ENCODE results near the gene TMEM50B.

GRCh38 chr21:33430858-33431257 lies 48.9 kb downstream of the TMEM50B start:
- TF ChIP-seq, protein P1, sequence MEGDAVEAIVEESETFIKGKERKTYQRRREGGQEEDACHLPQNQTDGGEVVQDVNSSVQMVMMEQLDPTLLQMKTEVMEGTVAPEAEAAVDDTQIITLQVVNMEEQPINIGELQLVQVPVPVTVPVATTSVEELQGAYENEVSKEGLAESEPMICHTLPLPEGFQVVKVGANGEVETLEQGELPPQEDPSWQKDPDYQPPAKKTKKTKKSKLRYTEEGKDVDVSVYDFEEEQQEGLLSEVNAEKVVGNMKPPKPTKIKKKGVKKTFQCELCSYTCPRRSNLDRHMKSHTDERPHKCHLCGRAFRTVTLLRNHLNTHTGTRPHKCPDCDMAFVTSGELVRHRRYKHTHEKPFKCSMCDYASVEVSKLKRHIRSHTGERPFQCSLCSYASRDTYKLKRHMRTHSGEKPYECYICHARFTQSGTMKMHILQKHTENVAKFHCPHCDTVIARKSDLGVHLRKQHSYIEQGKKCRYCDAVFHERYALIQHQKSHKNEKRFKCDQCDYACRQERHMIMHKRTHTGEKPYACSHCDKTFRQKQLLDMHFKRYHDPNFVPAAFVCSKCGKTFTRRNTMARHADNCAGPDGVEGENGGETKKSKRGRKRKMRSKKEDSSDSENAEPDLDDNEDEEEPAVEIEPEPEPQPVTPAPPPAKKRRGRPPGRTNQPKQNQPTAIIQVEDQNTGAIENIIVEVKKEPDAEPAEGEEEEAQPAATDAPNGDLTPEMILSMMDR (conservative IDR thresholded peaks at IDR 0.05), result no peak
- TF ChIP-seq ZFX (IDR thresholded peaks at IDR 0.05), result no peak
